IMR-90 (cell line): ENCODE data around the gene ITPKB. TPM values are rescaled to one million over a fixed set of nuclear protein-coding genes. Genes with fewer than 3 reads are reported as not detected.

ENCODE experiments used
- ATAC-seq: fragments of 200-7000 bp; cut with Tn5 transposase; 2 replicates; pipeline ENCODE4 v1.9.1; 2020; ENCODE audit warnings: low read depth, mild to moderate bottlenecking, moderate library complexity
- BruUV-seq: library from RNA; stranded (reverse); fragments of 400-500 nt; replicated peaks from 2 replicates; lab custom pipeline; 2021; lab: Mats Ljungman, UMichigan
- CTCF ChIA-PET: fragments of 300-600 bp; formaldehyde crosslinking; extraction: SDS; loops from one replicate; lab custom pipeline; 2021; ENCODE audit warnings: antibody characterized with exemption; lab: Yijun Ruan, JAX
- POLR2A ChIA-PET: fragments of 300-600 bp; sonication (Branson Sonifier 250); formaldehyde crosslinking; loops from one replicate; lab custom pipeline; 2022; ENCODE audit warnings: antibody characterized with exemption; ENCODE audit not compliant: unreplicated experiment; lab: Charles Lee
- DNase-seq: peaks from one replicate; pipeline ENCODE4 v3.0.0; 2013
- H2AFZ ChIP-seq: replicated peaks from 2 replicates; pipeline ENCODE3; 2013; ENCODE audit warnings: low read length, mild to moderate bottlenecking; ENCODE audit not compliant: poor library complexity
- H2AK5ac ChIP-seq: 2 replicates; pipeline ENCODE4 v1.6.1; 2013; ENCODE audit warnings: low read depth, low read length, inconsistent platforms
- H2AK9ac ChIP-seq: replicated peaks from 2 replicates; pipeline ENCODE3; 2013; ENCODE audit warnings: mild to moderate bottlenecking, low read depth, low read length, moderate library complexity; ENCODE audit not compliant: poor library complexity
- H2BK120ac ChIP-seq: 2 replicates; pipeline ENCODE4 v1.6.1; 2013; ENCODE audit warnings: low read depth, low read length, inconsistent platforms
- H2BK15ac ChIP-seq: 3 replicates; pipeline ENCODE4 v1.6.1; 2013; ENCODE audit warnings: low read depth, low read length, inconsistent platforms
- H2BK20ac ChIP-seq: 2 replicates; pipeline ENCODE4 v1.6.1; 2013; ENCODE audit warnings: low read depth, mild to moderate bottlenecking, inconsistent platforms, low read length, moderate library complexity
- H2BK5ac ChIP-seq: 2 replicates; pipeline ENCODE4 v1.6.1; 2013; ENCODE audit warnings: mild to moderate bottlenecking, low read depth, low read length, inconsistent platforms; ENCODE audit not compliant: poor library complexity, severe bottlenecking
- H3K14ac ChIP-seq: replicated peaks from 2 replicates; pipeline ENCODE4 v1.6.1; 2013; ENCODE audit warnings: low read depth, low read length, inconsistent platforms
- H3K18ac ChIP-seq: 2 replicates; pipeline ENCODE4 v1.6.1; 2013; ENCODE audit warnings: low read depth, low read length, control low read depth
- H3K23ac ChIP-seq: 2 replicates; pipeline ENCODE4 v1.6.1; 2013; ENCODE audit warnings: low read depth, low read length, inconsistent platforms
- H3K27ac ChIP-seq: 2 replicates; pipeline ENCODE4 v1.5.1; 2013; ENCODE audit warnings: mild to moderate bottlenecking, control low read depth, low read length; ENCODE audit not compliant: insufficient read depth
- H3K27me3 ChIP-seq: 2 replicates; pipeline ENCODE4 v1.6.1; 2013; ENCODE audit warnings: low read length; ENCODE audit not compliant: control insufficient read depth, insufficient read depth
- H3K36me3 ChIP-seq: 2 replicates; pipeline ENCODE4 v1.6.1; 2013; ENCODE audit warnings: low read length, mixed read lengths; ENCODE audit not compliant: control insufficient read depth, insufficient read depth
- H3K4ac ChIP-seq: 2 replicates; pipeline ENCODE4 v1.6.1; 2013; ENCODE audit warnings: low read depth, low read length, inconsistent platforms
- H3K4me1 ChIP-seq: 2 replicates; pipeline ENCODE4 v1.6.1; 2013; ENCODE audit warnings: low read length, mixed read lengths; ENCODE audit not compliant: control insufficient read depth, insufficient read depth
- H3K4me2 ChIP-seq: 2 replicates; pipeline ENCODE4 v1.6.1; 2013; ENCODE audit warnings: low read depth, mild to moderate bottlenecking, control low read depth, low read length, moderate library complexity
- H3K4me3 ChIP-seq: 2 replicates; pipeline ENCODE4 v1.5.1; 2013; ENCODE audit warnings: low read depth, mild to moderate bottlenecking, control low read depth, low read length, moderate library complexity; ENCODE audit not compliant: insufficient read depth
- H3K56ac ChIP-seq: 2 replicates; pipeline ENCODE4 v1.6.1; 2013; ENCODE audit warnings: low read length, inconsistent platforms; ENCODE audit not compliant: insufficient read depth; ENCODE audit errors: extremely low read depth
- H3K79me1 ChIP-seq, 2 experiments: 2 replicates each; pipeline ENCODE4 v1.6.1; 2013; ENCODE audit warnings: low read length in 2 of 2, inconsistent platforms in 1 of 2, low read depth in 1 of 2
- H3K9ac ChIP-seq: 2 replicates; pipeline ENCODE4 v1.6.1; 2013; ENCODE audit warnings: low read depth, low read length, control low read depth
- H3K9me1 ChIP-seq: 2 replicates; pipeline ENCODE4 v1.6.1; 2013; ENCODE audit warnings: low read length, inconsistent platforms; ENCODE audit not compliant: insufficient read depth
- H3K9me3 ChIP-seq: 2 replicates; pipeline ENCODE4 v1.6.1; 2013; ENCODE audit warnings: low read length; ENCODE audit not compliant: control insufficient read depth, insufficient read depth
- H4K20me1 ChIP-seq: 2 replicates; pipeline ENCODE4 v1.6.1; 2013; ENCODE audit warnings: low read length, inconsistent platforms; ENCODE audit not compliant: insufficient read depth
- H4K5ac ChIP-seq: 2 replicates; pipeline ENCODE4 v1.6.1; 2013; ENCODE audit warnings: mild to moderate bottlenecking, low read depth, low read length, control low read depth
- H4K8ac ChIP-seq, 2 experiments: 2 replicates each; pipeline ENCODE4 v1.6.1; 2013; ENCODE audit warnings: low read depth in 2 of 2, low read length in 2 of 2, control low read depth in 1 of 2, inconsistent platforms in 1 of 2
- H4K91ac ChIP-seq: 2 replicates; pipeline ENCODE4 v1.6.1; 2013; ENCODE audit warnings: low read depth, low read length, inconsistent platforms; ENCODE audit not compliant: insufficient read depth
- BHLHE40 ChIP-seq: fragments of 150-350 bp; IDR thresholded peaks from 2 replicates; pipeline ENCODE4 v1.6.1; 2016; ENCODE audit warnings: mild to moderate bottlenecking, low read depth, low read length
- CEBPB ChIP-seq: IDR thresholded peaks from 2 replicates; pipeline ENCODE4 v1.6.1; 2012; ENCODE audit warnings: low read depth, low read length, improper control_type of control experiment
- CHD1 ChIP-seq: IDR thresholded peaks from 2 replicates; pipeline ENCODE4 v1.6.1; 2012; ENCODE audit warnings: low read depth, low read length, improper control_type of control experiment
- ELK1 ChIP-seq: fragments of 150-350 bp; IDR thresholded peaks from 2 replicates; pipeline ENCODE4 v1.6.1; 2016; ENCODE audit warnings: low read depth, mild to moderate bottlenecking, low read length, moderate library complexity, borderline replicate concordance
- FOS ChIP-seq: fragments of 150-350 bp; IDR thresholded peaks from 2 replicates; pipeline ENCODE4 v1.6.1; 2016; ENCODE audit warnings: low read depth, low read length
- MAFK ChIP-seq: IDR thresholded peaks from 2 replicates; pipeline ENCODE4 v1.6.1; 2012; ENCODE audit warnings: low read depth, low read length, improper control_type of control experiment
- MAZ ChIP-seq: IDR thresholded peaks from 2 replicates; pipeline ENCODE4 v1.6.1; 2012; ENCODE audit warnings: low read depth, mild to moderate bottlenecking, low read length, improper control_type of control experiment, moderate library complexity, borderline replicate concordance
- MXI1 ChIP-seq: IDR thresholded peaks from 2 replicates; pipeline ENCODE4 v1.6.1; 2012; ENCODE audit warnings: low read depth, mild to moderate bottlenecking, low read length, moderate library complexity, borderline replicate concordance
- NFE2L2 ChIP-seq: fragments of 150-350 bp; IDR thresholded peaks from 2 replicates; pipeline ENCODE4 v1.6.1; 2016; ENCODE audit warnings: low read depth, mild to moderate bottlenecking, low read length
- POLR2A ChIP-seq: IDR thresholded peaks from 2 replicates; pipeline ENCODE4 v1.6.1; 2012; ENCODE audit warnings: mild to moderate bottlenecking, low read depth, low read length
- RAD21 ChIP-seq: IDR thresholded peaks from 2 replicates; pipeline ENCODE4 v1.6.1; 2012; ENCODE audit warnings: low read length, improper control_type of control experiment
- RCOR1 ChIP-seq: IDR thresholded peaks from 2 replicates; pipeline ENCODE4 v1.6.1; 2012; ENCODE audit warnings: mild to moderate bottlenecking, low read length, improper control_type of control experiment; ENCODE audit not compliant: insufficient replicate concordance
- RFX5 ChIP-seq: IDR thresholded peaks from 2 replicates; pipeline ENCODE4 v1.8.0; 2012; ENCODE audit warnings: low read depth, mild to moderate bottlenecking, low read length, moderate library complexity
- SMC3 ChIP-seq: fragments of 150-350 bp; IDR thresholded peaks from 2 replicates; pipeline ENCODE4 v1.6.1; 2016; ENCODE audit warnings: low read depth, mild to moderate bottlenecking, antibody characterized with exemption, low read length, moderate library complexity
- USF2 ChIP-seq: fragments of 150-350 bp; IDR thresholded peaks from 2 replicates; pipeline ENCODE4 v1.6.1; 2017; ENCODE audit warnings: mild to moderate bottlenecking, antibody characterized with exemption, low read length, low read depth
- WGBS, 2 experiments: methylation state at CpG; one replicate each; pipeline versions ENCODE4 v1.1.5 to v1.1.7; 2013; ENCODE audit warnings: missing lambda C conversion rate in 2 of 2; ENCODE audit not compliant: insufficient read length in 1 of 2; ENCODE audit errors: extremely low coverage in 2 of 2; 5-methylcytosine and 5-hydroxymethylcytosine counted together
- dilution Hi-C: fragments of 300-500 bp; cut with HindIII; formaldehyde crosslinking; loops from one replicate; pipeline ENCODE4 v1.14.3; 2018; ENCODE audit warnings: low sequenced_read_pairs; ENCODE audit not compliant: unreplicated experiment
- in situ Hi-C: fragments of 300-500 bp; cut with MboI; formaldehyde crosslinking; loops from 3 replicates; pipeline ENCODE4 v1.14.3; 2019; ENCODE audit warnings: low sequenced_read_pairs, inconsistent platforms, mixed read lengths
- intact Hi-C: fragments of 100-400 bp; cut with micrococcal nuclease; formaldehyde crosslinking; loops from 2 replicates; pipeline ENCODE4 v1.10.0; 2022
- polyA plus RNA-seq, 3 experiments: library from polyadenylated mRNA; depleted of rRNA; stranded (reverse); fragments of >200 nt; gene quantifications; 2 replicates each; pipeline ENCODE4 v1.2.3, GENCODE V29; 2012; ENCODE audit warnings: low replicate concordance in 1 of 3
- total RNA-seq: library from RNA; depleted of rRNA; stranded (reverse); fragments of >200 nt; gene quantifications from 2 replicates; pipeline ENCODE4 v1.2.3, GENCODE V29; 2012
- TF ChIP-seq, protein P1 (sequence below): conservative IDR thresholded peaks from 2 replicates; pipeline ENCODE4 v1.5.1; 2012; ENCODE audit warnings: mild to moderate bottlenecking, low read depth, low read length, improper control_type of control experiment

Gene ITPKB
- total and polyA plus RNA-seq, 2 of the 4 experiments (the other 2 are of a cell fraction) = 0.72 to 1.4 TPM

- Histone ChIP-seq H3K23ac (no peak overlapping the region), H2AK9ac (no peak overlapping the region), H4K20me1 (no peaks in the 10 kb centered on the region), H2BK15ac (no peak overlapping the region), H3K4ac (no peak overlapping the region), H2BK5ac (no peak overlapping the region), H3K4me1 (peaks cover 10% of the 10 kb centered on the region), H2AK5ac (no peak overlapping the region), H3K9me1 (peaks cover 2% of the 10 kb centered on the region; the same call in 1 of the 2 replicates), H3K18ac (no peak overlapping the region), H3K56ac (no peak overlapping the region), H4K8ac (no peak overlapping the region), H3K4me2 (no peak overlapping the region), H3K14ac (no peak overlapping the region), H3K9ac (no peak overlapping the region), H3K9me3 (no peaks in the 10 kb centered on the region), H3K36me3 (no peaks in the 10 kb centered on the region; the same call in 1 of the 2 replicates), H2BK20ac (no peak overlapping the region), H4K5ac (no peak overlapping the region), H3K79me1 (no peaks in the 10 kb centered on the region), H2BK120ac (no peak overlapping the region), H4K91ac (no peak overlapping the region), H2AFZ (no peak overlapping the region), H3K27ac (no peak overlapping the region), H3K27me3 (no peaks in the 10 kb centered on the region), H3K4me3 (no peak overlapping the region)
- POLR2A ChIA-PET = no interaction called here
- in situ Hi-C loops (loop anchor here (5.0 to 10.0 kb wide), 3 partner anchors 95 to 795 kb away; partner anchors contain the start of gene ITPKB), intact Hi-C loops (no loop called here), dilution Hi-C loops (no loop called here)
- TF ChIP-seq ELK1 = no peak
- no peak for TF ChIP-seq MAZ
- no peak for TF ChIP-seq CHD1
- no peak for TF ChIP-seq SMC3
- TF ChIP-seq BHLHE40 = no peak
- no peak for TF ChIP-seq RFX5
- TF ChIP-seq, protein P1, sequence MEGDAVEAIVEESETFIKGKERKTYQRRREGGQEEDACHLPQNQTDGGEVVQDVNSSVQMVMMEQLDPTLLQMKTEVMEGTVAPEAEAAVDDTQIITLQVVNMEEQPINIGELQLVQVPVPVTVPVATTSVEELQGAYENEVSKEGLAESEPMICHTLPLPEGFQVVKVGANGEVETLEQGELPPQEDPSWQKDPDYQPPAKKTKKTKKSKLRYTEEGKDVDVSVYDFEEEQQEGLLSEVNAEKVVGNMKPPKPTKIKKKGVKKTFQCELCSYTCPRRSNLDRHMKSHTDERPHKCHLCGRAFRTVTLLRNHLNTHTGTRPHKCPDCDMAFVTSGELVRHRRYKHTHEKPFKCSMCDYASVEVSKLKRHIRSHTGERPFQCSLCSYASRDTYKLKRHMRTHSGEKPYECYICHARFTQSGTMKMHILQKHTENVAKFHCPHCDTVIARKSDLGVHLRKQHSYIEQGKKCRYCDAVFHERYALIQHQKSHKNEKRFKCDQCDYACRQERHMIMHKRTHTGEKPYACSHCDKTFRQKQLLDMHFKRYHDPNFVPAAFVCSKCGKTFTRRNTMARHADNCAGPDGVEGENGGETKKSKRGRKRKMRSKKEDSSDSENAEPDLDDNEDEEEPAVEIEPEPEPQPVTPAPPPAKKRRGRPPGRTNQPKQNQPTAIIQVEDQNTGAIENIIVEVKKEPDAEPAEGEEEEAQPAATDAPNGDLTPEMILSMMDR = no peak
- TF ChIP-seq USF2 = no peak
- no peak for TF ChIP-seq RCOR1
- TF ChIP-seq MXI1 = no peak
- no peak for TF ChIP-seq FOS
- no peak for TF ChIP-seq CEBPB
- no peak for TF ChIP-seq POLR2A
- TF ChIP-seq NFE2L2 = no peak
- no peak for TF ChIP-seq MAFK
- no peak for TF ChIP-seq RAD21
- CTCF ChIA-PET = no interaction called here
- ATAC-seq (no peak), DNase-seq (no peak)
- BruUV-seq = no TSS peak
- 90% methylated on average over 2 of the region's 18 CpGs; no CpG with 5 or more reads in 1 of the 2 experiments for WGBS, 2 experiments
Measured at GRCh38 chr1:226639631-226640061, 99.4 kb downstream of the ITPKB start.
